GM11168 (cell line): ENCODE measurements around the gene TAOK1.

Experiments used
- in situ Hi-C: fragments of 300-500 bp; cut with MboI; formaldehyde crosslinking; loops from one replicate; pipeline ENCODE4 v1.12.0; 2022; ENCODE audit warnings: low sequenced_read_pairs; ENCODE audit not compliant: unreplicated experiment

Gene TAOK1

GRCh38 chr17:29591146-29591736 lies 201.1 kb downstream of the TAOK1 start:
- in situ Hi-C loops = no loop called here

DNA sequence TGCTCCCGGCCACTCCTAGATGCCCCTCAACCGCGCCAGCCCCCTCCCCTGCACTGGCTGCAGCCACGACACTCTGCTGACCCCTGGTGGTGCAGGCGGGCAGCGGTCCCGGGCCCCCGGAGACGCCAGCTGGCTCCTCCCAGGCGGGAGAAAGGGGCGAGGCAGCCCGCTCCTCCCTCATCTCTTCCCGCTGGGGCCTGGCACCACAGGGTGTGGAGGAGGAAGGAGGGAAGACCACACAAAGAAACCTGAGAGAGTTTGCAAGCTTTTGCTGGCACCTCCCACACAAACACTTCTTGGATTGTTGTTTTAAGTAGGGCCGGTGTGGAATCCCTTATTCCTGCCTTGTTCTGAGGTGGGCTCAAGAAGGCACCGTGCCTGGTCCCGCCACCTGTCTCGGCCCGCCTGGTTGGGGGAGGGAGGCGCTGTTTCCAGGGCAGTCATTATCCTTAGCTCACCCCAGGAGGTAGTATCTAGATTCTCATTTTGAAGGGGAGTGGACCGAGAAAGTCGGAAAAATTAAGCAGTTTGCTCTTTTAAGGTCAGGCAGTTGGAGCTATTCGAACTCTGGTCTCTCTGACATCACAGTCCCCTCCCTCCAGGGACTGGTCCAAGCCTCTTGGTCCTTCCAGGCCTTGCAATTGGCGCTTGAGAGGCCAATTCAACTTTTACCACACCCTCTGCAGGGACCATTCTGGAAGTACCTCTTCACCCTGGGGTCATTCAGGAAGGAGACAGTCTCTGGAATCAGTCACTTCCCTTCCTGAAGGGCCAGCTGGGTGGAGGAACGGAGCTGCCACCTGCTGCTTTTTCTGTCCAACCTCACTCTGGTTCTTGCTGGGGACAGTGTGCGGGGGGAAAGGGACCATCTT lies 201.8 kb downstream of the TAOK1 start:
- in situ Hi-C loops = no loop called here

DNA sequence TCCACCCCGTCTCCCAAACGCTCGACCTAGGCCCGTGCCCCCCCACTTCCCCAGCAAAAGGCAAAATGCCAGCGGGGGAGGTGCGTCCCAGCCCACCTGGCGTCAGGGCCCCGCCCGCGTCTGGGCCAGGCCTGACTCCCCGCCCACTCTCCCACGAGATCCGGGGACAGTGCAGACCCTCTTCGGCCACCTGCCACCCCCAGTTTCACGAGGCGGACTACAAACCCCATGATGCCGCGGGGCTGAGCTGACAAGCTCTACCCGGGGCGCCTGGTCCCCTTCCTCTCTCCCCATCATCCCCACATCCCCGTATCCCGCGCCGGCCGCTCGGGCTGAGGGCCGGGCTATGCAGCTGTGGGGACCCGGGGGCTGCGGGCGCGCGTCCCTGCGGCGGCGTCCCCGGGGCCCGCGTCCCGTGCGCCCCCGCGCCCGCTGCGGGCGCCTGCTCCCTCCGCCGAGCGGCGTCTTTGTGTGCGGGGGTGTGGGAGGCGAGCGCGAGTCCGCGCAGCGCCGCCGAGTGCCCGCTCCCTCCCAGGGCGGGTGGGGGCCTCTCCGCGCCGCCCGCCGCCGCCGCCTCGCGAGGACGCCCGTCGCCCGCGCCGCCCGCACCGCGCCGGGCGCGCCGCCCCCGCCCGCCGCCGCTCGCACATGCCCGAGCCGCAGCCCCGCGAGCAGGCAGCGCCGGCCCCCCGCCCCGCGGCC lies 202.8 kb downstream of the TAOK1 start, which contains the start of gene ANKRD13B:
Gene ANKRD13B (plus strand): TSS at position 283 of the 702 bp plus-strand sequence. CDS start 490 bp downstream, outside the sequence.
- in situ Hi-C loops = no loop called here

DNA sequence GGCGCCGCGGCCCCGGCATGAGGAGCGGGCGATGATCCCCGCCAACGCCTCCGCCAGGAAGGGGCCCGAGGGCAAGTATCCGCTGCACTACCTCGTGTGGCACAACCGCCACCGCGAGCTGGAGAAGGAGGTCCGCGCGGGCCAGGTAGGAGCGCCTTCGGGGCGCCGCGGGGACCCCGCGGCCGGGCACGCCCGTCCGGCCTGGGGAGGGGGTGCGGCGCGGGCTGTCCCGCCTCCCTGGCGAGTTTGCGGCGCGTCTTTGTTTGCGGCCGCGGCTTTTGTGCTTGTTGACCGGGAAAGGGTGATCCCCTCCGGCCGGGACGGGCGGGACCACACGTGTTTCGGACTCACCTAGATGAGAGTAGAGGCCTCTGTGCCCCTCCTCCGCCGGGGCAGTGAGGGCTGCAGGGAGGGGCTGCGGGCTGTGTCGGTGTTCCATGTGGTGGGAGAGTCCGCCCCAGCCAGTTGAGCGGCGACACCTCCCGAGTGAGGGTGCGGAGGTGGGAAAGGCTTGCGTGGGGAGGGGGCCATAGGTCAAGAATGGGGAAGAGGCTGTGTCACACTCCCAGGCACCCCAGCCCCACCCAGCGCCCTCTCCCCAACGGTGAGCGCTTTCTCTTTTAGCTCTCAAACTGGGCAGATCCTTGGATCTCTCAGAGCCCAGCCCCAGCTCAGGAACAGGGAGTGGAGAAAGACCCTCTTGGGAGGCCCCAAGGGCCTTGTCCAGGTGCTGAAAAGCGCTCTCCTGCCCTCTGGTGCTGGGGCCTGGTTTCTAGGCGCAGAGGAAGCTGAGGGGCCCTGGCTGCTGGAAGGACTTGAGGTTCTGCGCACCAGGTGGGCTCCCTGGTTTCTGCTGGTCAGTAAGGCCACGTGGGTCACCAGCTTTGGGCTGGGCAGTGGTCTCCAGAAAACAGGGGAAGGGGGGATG lies 203.7 kb downstream of the TAOK1 start:
- in situ Hi-C loops = no loop called here

- in situ Hi-C loops = no loop called here
Measured at GRCh38 chr17:29594519-29595090, 204.4 kb downstream of the TAOK1 start.

- in situ Hi-C loops = no loop called here
Measured at GRCh38 chr17:29595107-29595942, 205.2 kb downstream of the TAOK1 start.

DNA sequence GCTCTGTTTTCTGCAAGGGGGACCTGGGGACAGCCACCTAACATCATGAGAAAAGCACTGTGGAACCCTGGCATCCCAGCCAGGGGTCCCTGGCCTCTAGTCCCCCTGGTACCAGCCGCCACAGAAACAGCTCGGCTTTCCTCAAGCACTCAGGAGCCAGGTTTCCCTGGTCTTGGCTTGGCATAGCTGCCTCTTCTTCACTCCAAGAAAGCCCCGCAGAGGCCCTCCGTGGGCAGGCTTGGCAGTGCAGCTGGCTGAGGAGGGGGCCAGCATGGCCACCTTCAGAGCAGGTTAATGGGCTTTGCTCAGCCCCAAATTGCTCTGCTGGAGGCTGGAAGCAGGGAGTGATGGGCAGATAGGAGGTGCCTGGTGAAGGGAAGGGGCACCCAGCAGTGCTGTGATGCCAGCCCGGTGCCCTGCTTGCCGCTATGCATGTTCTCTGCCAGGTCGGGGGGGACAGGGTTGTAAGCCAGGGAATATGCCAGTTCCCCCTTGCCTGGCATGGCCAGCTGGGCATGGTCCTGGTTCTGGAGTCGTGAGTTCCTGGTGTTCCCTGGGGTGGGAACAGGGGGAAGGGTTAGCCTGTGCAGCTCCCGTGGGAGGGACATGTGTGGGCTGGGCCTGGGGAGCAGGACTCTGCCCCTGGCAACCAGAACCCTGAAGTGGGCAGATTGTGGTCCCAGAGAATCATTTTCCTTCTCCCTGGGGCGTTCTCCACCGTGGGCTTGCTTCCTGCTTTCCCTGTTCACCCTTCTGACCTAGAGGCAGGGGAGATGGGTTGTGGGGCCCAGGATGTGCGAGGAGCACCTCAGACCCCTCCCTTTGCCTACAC lies 206.0 kb downstream of the TAOK1 start:
- in situ Hi-C loops = no loop called here

DNA sequence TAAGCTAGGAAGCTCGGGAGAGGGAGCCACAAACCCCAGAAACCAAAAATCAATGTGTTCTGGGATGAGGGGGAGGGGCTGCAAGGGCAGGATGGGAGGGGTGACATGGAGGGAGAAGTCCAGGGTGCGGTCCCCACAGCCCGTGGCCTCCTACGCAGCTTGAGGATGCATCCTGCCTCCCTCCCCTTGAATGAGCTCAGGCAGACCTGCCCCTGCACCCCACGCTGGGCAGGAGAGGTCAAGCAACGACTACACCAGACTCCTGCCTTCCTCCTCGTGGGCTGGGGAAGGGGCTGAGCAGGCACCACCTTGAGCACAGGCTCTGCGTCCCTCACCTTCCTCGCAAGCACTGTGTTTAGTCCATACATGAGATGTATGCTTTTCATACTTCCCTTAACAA lies 206.6 kb downstream of the TAOK1 start:
- in situ Hi-C loops = no loop called here

- in situ Hi-C loops = no loop called here
Measured at GRCh38 chr17:29597361-29598172, 207.4 kb downstream of the TAOK1 start.
